Measurements from ENCODE around the gene KRT71. TPM values are rescaled to one million over a fixed set of nuclear protein-coding genes. Genes with fewer than 3 reads are reported as not detected.

The KRT71 gene
- total and polyA plus RNA-seq, 3 donors from 2014 or later: 0.12 TPM; not detected in 2

DNA sequence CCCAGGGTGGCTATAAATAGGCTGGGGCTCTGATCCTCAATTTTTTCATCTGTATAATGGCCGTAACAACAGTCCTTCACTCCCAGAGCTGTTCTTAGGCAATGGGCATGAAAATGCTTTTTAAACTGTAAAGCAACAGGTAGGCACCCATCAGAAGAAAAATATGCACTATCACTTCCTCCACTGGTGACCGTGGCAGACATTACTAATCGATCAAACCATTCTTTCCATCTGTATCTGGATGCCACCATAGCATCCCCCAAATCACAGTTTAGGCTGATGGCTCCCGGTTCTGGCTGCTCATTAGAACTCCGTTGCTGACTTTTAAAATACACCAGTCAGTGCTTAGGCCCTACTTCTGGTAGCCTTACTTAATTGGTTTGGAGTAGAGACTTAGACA lies 11.2 kb downstream of the KRT71 start:
- no peak for DNase-seq
- 93 to 97% methylated on average over 5 of the region's 5 CpGs for WGBS, 2 donors

DNA sequence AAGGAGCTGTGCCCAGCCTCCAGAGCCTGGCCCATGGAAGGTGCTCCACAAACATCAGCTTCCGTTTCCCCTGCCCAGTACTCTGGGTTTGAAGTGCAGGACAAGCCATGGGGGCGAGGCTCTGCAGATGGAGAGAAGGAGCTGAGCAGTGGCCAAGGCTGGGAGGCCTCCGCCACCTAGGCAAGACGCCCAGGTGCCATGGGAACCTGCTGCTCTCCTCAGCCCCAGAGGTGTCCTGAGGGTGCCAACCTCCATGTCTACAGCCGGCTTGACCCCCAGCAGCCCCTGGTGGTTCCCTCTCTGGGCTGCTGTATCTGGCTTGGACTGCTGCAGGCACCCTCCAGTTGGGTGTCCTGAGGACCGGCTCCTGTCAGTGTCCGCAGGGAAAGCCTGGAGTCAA lies 12.4 kb downstream of the KRT71 start:
- H3K9me3 ChIP-seq: no peaks in the 10 kb centered on the region
- H3K27ac ChIP-seq: no peak overlapping the region
- TF ChIP-seq POLR2A (IDR thresholded peaks at IDR 0.05): no peak
- TF ChIP-seq, protein P1, sequence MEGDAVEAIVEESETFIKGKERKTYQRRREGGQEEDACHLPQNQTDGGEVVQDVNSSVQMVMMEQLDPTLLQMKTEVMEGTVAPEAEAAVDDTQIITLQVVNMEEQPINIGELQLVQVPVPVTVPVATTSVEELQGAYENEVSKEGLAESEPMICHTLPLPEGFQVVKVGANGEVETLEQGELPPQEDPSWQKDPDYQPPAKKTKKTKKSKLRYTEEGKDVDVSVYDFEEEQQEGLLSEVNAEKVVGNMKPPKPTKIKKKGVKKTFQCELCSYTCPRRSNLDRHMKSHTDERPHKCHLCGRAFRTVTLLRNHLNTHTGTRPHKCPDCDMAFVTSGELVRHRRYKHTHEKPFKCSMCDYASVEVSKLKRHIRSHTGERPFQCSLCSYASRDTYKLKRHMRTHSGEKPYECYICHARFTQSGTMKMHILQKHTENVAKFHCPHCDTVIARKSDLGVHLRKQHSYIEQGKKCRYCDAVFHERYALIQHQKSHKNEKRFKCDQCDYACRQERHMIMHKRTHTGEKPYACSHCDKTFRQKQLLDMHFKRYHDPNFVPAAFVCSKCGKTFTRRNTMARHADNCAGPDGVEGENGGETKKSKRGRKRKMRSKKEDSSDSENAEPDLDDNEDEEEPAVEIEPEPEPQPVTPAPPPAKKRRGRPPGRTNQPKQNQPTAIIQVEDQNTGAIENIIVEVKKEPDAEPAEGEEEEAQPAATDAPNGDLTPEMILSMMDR (IDR thresholded peaks at IDR 0.05): no peak
- no peaks in the 10 kb centered on the region for H3K36me3 ChIP-seq (ENCODE audit: low read depth, missing control alignments)
- peaks cover 7% of the 10 kb centered on the region for H3K4me1 ChIP-seq
- no peak for DNase-seq
- 95 to 98% methylated on average over 6 to 7 of the region's 7 CpGs for WGBS, 2 donors
- no peaks in the 10 kb centered on the region for H3K27me3 ChIP-seq
- intact Hi-C loops (cut with DNase I; ENCODE audit: low total_unique reads): no loop called here
- no peak overlapping the region for H3K4me3 ChIP-seq

More for the DNA sequence above, 11.2 kb downstream of the KRT71 start:
- Histone ChIP-seq H3K4me1 (peaks cover 7% of the 10 kb centered on the region), H3K27ac (no peak overlapping the region), H3K4me3 (no peak overlapping the region), H3K36me3 (ENCODE audit: low read depth, missing control alignments) (no peaks in the 10 kb centered on the region), H3K27me3 (no peaks in the 10 kb centered on the region), H3K9me3 (no peaks in the 10 kb centered on the region)
- TF ChIP-seq, protein P1 (IDR thresholded peaks at IDR 0.05): no peak
- no peak for TF ChIP-seq POLR2A (IDR thresholded peaks at IDR 0.05)
- intact Hi-C loops (cut with DNase I; ENCODE audit: low total_unique reads): no loop called here

DNA sequence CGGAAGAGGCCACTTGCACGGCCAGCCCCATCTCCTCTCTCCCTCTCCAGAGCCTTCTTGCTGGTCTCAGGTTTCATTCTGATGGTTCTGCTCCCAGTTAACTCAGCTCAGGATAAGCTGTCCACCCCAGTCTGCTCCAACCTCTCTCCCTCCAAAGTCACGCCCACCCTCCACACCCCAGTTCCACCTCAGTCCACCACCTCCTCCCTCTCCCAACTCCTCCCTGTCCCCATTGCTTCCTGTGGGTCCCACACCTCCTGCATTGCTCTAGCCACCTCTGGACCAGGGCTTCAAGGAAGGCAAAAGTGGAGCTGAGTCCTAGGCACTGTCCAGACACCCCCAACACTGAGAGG lies 13.1 kb downstream of the KRT71 start:
- Histone ChIP-seq H3K27ac (no peak overlapping the region), H3K4me3 (no peak overlapping the region), H3K36me3 (ENCODE audit: low read depth, missing control alignments) (no peaks in the 10 kb centered on the region), H3K4me1 (peaks cover 7% of the 10 kb centered on the region), H3K27me3 (no peaks in the 10 kb centered on the region), H3K9me3 (no peaks in the 10 kb centered on the region)
- 89 to 95% methylated on average over 3 of the region's 3 CpGs for WGBS, 2 donors
- TF ChIP-seq, protein P1 (IDR thresholded peaks at IDR 0.05): no peak
- TF ChIP-seq POLR2A (IDR thresholded peaks at IDR 0.05): no peak
- no peak for DNase-seq
- intact Hi-C loops (cut with DNase I; ENCODE audit: low total_unique reads): no loop called here

DNA sequence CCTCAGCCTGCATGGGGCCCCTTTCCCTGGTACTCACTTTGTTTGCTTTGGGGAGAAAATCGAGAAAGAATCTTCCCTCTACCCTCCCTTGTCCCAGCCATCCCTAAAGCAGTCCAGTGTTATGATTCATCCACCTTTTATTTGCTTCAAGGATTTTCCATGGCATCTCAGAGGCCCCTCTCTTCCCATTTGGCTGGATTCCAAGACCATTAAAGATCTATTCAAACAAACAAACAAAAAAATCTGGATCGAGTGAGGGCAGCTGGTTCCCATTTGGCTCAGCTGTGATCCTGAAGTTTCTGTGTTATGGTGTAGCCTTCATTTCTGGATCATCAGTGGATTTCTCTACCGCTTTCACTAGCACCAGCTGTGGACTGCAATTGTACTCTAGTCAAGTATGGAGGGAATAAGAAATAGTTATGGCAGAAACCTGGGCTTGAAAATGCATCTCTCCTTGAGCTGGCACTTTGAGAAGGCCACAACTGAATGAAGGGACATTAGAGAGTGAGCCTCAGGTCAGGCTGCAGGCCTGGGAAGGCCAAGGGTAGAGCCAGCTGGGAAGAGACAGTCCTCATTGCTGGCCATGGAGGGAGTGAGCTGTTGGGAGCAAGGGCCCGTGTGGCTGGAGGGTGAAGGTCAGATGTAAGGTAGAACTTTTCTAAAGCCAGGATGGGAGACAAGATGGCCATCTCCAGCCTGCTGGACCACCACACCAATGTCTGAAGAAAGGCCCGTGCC lies 13.7 kb downstream of the KRT71 start:
- Histone ChIP-seq H3K4me3 (no peak overlapping the region), H3K27ac (no peak overlapping the region), H3K4me1 (peaks cover 7% of the 10 kb centered on the region), H3K9me3 (no peaks in the 10 kb centered on the region), H3K36me3 (ENCODE audit: low read depth, missing control alignments) (no peaks in the 10 kb centered on the region), H3K27me3 (no peaks in the 10 kb centered on the region)
- 57 to 62% methylated on average over 5 of the region's 5 CpGs for WGBS, 2 donors
- no peak for DNase-seq
- TF ChIP-seq POLR2A (IDR thresholded peaks at IDR 0.05): no peak
- TF ChIP-seq, protein P1 (IDR thresholded peaks at IDR 0.05): no peak
- intact Hi-C loops (cut with DNase I; ENCODE audit: low total_unique reads): no loop called here

DNA sequence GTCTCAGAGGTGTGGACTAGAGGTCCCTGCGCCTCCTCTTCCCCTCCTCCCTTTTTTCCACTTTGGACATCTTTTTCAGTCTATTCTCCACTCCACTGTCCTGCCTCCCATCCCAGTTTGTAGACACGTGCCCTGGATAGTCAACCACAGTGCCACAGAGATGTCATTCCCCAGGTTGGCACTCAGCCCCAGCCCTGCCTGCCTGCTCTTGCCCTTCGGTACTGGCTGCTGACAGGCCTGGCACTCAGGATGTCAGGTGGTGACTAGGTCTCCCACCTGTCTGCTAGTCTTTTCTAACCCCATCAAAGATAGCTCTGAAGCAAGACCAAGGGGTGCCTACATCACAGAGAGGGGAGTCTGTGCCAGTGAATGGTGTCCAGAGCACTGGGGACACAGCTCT lies 15.8 kb downstream of the KRT71 start:
- Histone ChIP-seq H3K36me3 (ENCODE audit: low read depth, missing control alignments) (no peaks in the 10 kb centered on the region), H3K27me3 (no peaks in the 10 kb centered on the region), H3K4me1 (peaks cover 7% of the 10 kb centered on the region), H3K4me3 (no peak overlapping the region), H3K9me3 (no peaks in the 10 kb centered on the region), H3K27ac (no peak overlapping the region)
- DNase-seq: no peak
- TF ChIP-seq, protein P1 (IDR thresholded peaks at IDR 0.05): no peak
- WGBS, 2 donors: 91 to 98% methylated on average over 3 of the region's 3 CpGs
- intact Hi-C loops (cut with DNase I; ENCODE audit: low total_unique reads): no loop called here
